ENCODE measurements around the gene CDYL.

The CDYL gene

DNA sequence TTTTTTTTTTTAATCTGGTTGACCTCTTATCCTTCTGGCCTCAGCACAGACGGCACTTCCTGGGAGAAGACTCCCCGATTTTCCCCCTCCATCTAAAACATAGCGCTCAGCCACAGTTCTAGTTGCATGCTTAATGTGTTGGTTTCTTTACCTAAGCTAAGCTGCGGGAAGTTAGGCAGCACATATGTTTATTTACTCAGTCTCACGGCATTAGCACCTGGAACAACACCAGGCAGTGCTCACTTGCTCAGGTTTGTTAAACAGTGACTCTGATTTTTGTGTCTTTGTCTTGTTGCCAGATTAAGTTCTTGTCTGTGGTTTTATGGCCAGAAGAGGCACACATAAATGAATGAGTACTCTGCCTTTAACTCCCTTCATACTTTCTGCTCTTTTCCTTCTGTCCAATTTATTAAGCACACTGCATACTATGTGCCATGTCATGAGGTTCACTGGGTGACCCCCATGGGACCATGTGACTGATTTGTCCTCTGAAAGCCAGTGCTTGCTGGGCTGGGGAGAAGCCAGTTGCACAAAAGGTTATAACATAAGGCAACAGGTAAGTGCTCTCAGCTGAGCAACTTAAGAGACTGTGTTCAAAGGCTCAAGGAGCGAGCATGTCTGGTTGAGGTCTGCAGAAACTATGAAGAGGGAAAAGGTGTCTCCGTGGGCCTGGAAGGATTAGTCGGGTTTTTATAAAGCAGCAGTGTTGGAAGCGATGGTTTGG is 134.0 kb downstream of the CDYL start:
- DNase-seq = no peak

DNA sequence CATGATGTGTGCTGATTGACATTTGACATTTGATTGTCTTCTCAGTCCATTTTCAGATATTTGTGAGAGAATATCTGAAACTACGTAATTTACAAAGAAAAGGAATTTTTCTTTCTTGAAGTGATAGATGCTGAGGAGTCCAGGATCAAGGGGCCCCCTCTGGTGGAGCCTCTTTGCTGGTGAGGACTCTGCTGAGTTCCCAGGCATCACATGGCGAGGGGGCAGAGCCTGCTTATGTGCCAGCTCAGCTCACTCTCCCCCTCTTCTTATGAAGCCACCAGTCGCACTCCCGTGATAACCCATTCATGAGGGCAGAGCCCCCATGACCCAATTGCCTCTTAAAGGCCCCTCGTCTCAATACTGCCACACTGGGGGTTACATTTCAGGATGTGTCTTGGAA is 136.4 kb downstream of the CDYL start:
- no peak for DNase-seq

DNA sequence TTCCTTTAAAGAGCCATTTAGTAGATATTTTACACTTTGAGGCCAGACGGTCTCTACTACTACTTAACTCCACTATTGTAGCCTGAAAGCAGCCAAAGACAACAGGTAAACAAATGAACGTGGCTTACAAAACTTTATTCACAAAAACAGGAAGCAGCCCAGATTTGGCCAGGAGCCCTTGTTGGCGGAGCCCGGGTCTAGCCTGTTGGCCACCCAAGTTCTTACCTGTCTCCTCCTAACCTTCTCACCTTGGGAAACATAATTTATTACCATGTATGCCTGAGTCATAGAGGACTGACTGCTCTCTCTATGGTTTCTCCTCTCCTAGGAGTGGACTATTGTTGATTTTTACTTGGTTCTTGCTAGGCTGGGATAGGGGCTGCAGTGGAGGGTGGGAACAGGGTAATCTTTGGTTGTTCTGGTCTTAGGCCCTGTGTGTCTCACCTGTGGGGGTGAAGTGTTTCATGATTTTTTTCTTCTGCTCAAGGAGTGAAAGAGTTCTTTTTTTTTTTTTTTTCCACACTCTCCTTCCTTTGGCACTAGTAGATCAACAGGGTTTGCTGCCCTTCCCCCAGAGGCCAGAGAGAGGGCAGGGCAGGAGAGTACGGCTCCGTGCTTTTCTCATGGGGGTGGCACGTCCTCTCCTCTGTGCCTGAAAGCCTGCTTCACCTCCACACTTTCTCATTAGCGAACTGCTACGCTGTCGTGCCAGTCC is 137.7 kb downstream of the CDYL start:
- DNase-seq = no peak

DNA sequence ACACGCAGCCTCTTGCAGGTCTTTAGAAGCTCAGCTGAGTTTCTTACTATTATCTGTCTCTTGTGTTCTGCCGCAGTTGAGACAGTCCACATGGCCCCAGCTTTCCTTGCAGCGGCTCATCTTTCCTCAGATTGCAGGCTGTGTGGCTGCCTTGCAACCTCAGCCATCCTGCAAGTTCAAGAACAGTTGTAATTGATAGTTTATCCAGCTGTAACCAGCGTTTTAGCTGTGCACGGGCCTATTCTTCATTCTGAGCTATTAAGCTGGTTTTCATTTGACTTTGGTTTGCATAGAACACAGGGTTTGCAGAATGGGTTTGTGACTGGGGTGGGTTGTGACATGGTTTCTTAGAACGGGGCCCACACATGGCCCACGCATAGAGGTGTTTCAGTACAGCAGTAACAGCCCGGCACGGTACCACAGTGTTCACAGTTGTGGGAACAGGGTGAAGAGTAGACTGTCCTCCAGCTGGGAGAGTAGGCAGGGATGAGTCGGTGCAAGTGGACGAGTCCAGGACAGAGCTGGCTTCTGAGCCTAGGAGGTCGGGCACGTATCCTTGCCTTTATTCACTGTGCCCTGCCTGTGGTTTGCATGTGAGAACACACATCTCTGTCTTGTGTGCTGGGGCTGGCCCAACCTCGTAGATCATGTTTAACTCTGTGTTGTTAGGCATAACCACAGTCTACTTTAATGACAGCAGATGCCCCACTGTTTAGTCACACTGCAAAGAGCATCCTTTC is 138.4 kb downstream of the CDYL start:
- no peak for DNase-seq

DNA sequence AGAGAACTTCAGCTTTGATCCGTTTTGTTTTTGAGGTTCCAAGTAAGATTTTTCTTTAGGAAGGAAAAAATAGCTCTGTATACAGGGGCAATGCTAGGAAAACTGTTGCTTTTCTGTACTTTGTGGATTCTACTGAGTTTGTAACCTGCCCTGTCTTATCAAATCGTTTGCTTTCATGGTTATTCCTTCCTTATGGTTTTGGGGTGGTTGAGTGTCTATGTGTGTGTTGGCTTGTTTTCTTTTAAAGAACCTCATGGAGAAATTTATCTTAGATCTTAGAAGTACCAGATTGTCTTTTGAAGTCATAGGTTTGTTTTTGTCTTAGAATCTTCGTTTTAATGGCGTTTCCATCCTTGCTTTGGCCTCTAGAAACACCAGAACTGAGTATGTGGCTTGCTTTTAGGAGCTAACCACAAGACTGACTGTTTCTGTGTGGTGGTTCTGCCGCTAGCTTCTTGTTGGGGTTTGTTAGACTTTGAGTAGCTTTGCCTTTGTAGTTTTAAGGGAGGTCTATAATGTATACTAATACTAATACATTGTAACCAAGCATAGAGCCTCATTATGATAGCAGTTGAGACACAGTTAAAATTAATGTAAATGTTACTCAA is 140.9 kb downstream of the CDYL start:
- DNase-seq = no peak

DNA sequence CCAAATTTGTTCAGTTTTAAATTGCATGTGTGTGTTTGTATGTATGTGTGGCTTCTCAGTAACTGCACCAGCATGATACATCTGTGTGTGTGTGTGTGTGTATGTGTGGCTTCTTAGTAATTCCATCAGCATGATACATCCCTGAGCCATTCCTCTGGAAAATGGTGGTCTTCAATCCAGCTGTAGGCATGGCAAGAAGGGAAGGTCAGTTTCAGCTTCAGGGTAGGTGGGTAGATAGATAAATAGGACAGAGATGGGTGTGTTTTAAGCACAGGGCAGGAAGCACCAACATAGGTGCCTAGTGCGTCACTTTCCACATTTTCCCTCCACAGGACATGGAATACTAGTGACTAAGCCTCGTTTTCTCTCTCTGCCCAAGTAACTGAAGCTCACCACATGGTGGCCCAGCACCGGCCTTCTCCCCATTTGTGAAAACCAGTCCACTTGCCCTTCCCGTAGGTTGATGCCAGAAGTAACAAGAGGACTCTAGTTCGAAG is 144.8 kb downstream of the CDYL start:
- no peak for DNase-seq

DNA sequence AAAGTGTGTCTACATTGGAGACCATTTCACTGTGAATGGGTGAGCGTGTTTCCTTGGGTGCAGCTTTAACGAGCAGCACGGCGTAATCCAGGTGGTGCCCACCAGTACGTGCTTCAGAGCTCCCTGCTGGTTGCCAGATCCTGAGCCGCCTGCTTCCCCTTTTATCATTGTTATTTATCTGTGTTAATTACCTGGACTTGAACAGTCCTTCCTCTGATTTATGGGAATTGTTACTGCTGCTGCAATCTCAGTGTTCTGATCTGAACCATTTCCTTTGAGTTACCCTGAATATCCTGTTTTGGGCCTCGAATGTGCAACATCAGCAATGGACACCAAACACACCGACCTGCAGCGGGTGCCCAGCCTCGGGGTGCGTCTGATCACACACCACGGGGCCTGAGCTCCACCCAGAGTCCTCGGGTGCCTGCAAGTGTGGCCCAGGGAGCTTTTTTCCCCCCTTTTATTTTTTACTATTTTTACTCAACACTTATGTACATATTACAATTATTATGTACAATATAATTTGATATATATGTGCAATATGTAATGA is 146.4 kb downstream of the CDYL start:
- no peak for DNase-seq

DNA sequence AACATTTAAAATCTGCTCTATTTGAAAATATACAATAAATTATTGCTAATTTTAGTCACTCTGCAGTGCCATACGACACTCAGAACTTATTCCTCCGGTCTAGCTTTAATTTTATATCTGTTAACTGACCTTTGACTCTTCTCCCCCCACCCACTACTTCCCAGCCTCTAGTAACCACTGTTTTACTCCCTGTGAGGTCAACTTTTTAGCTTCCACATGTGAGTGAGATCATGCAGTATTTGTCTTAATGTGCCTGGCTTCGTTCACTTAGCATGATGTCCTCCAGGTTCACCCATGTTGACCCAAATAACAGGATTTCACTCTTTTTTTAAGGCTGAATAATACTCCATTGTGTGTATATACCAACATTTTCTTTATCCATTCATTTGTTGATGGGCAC is 146.9 kb downstream of the CDYL start:
- peak; percentile 34 to 42 for DNase-seq

DNA sequence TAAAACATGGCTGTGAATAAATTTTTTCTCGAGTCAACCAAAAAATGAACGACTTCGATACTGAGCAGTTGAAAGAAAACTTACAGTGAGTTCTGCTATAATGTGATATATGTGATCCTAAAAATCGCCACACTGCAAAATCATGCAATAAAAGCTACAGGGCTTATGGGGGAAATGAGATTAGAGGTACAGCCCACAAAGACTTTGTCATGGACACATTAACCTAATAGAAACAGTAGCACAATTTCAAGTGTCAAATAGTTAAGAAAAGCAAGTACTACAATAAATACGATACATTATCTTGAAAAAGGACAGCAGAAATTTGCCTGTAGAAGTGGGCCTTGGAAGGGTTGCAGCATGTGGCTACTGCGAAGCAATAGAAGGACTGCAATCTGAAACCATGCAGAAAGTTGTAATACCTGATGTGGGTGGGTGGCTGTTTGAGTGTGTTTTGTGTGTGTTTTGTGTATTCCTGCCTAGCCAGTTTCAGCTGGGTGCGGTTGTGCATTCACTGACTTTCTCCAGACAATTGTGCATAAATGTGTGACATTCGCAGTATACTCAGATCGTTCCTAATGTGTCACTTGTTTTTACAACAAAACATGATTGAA is 148.6 kb downstream of the CDYL start:
- DNase-seq = no peak

DNA sequence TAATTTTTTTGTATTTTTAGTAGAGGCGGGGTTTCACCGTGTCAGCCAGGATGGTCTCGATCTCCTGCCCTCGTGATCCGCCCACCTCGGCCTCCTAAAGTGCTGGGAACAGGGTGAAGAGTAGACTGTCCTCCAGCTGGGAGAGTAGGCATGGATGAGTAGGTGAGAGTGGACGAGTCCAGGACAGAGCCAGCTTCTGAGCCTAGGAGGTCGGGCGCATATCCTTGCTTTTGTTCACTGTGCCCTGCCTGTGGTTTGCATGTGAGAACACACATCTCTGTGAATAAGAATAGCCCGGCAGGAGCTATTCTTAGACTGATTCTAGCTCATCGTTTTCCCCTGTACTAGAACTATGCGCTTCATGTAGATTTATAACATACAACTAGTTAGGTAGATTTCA is 149.4 kb downstream of the CDYL start:
- DNase-seq = no peak

DNA sequence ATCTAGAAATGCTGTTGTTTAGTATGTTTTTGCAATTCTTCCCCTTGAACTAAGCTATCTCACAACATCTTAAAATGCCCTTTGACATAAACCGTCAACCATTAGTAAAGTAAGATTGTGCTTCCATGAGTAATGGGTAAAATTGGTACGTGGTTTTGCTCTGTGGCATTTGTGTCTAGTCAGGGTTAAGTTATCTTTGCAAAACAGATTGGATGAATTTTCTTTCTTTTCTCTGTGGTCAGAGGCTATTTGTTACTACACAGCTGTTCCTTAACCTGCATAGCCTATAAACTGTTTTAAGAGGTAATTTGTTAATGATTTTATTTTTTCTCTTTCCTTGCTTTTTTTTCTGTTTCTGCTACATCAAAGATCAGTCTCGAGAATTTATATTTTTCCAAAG is 152.2 kb downstream of the CDYL start:
- no peak for DNase-seq

DNA sequence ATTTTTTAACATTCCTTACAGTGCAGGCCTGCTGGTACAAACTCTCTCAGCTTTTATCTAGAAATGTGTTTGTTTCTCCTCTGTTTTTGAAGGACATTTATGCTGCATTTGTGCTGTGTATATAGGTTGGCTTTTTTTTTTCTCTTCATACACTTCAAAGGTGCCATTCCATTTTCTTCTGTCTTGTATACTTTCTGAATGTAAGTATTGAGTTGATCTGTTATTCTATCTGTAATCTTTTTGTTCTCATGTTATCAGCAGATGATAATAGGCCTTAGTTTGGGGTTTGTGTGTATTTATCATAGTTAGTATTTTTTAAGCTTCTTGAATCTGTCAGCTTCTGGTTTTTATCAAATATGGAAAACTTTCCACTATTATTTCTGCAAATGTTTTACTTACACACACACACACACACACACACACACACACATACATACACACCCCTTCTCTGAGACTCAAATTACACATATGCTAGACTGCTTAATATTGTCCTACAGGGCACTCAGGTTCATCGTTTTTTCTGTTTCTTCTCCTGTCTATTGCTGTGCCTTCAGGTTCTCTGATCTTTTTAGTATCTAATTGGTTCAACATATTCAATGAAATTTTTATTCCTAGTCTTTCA is 153.0 kb downstream of the CDYL start:
- DNase-seq = no peak

DNA sequence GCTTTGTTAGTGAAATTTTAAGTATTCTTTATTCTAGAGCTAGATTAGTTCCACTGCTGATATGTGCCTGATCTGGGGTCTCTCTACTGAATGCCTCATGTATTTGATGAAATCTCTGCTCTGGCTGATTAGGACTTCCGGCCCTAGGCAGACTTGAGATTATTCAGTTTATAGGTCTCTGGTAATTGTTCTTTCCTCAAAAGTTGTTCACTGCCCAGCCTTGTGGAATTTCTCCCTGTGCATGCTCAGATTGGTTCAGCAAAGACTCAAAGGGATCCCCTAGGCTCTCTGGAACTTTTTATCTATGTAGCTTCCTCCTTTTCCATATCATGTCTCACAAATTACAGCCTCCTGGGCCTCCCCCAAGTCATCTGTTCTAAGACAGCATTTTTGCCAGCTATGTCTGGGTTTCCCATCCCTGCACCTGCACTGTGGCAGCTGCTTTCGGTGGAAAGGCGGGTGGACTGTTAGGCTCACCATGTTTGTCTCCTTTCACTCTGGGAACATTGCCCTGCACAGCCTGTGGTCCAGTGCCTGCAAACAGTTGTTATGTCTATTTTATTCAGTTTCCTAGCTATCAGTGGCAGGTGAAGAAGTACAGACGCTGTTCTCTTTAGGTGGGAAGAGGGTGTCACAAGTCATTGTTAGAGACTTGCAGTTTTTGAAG is 154.0 kb downstream of the CDYL start:
- no peak for DNase-seq

DNA sequence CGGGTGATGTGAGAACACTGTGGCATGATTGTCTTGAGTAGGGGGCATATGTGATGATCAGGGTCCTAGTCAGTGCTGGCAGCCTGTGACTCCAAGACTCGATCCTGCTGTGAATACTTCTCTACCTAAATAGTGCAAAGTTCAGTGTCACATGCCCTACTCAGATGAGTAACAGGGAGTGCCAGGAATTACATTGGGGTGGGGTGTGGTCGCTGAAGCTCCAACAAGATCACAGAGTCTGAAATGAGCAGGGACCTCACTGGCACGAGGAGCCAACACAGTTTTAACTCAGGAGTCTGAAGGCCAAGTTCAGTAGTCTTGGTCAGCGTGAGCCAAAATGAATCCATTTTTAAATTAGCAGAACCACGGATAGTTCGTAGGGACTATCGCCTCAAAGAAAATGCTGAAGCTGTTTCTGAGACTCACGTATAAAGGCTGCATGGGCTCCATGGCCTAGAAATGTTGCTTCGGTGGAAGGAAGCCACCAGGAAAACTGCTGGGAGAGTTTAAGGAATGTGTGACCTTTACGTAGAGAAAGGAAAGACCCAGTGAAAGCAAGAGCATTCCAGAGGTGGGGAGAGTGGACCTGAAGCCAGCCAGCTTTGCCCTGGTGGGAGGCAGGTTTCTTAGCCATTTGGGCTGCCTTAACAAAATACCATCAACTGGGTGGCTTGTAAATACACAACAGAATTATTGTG is 155.5 kb downstream of the CDYL start:
- no peak for DNase-seq

DNA sequence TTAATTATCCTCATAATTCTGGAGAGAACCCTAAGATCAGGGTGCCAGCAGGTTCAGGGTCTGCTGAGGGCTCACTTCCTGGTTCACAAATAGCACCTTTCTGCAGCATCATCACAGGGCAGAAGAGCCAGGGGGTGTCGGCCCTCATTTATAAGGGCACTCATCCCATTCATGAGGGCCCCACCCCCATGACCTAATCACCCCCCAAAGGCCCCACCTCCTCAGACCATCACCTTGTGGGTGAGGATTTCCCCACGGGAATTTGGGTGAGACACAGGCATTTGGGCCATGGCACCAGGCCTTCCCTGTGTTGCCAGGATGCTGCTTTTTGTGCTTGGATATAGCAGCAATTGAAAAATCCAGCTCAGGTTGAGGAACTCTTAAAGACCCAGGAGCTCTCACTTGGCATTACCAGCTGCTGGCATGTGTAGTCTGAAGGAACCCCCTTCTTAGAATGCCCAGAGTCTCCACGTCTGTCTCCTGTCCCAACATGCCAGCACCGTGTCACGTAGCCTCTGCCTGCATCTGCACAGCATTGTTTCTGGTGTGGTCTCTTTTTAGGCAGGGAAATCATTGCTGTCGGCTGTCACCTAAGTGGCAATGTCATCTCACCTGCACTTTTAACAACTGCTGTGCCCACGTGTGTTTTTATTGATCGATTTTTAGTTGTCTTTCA is 156.2 kb downstream of the CDYL start:
- no peak for DNase-seq

DNA sequence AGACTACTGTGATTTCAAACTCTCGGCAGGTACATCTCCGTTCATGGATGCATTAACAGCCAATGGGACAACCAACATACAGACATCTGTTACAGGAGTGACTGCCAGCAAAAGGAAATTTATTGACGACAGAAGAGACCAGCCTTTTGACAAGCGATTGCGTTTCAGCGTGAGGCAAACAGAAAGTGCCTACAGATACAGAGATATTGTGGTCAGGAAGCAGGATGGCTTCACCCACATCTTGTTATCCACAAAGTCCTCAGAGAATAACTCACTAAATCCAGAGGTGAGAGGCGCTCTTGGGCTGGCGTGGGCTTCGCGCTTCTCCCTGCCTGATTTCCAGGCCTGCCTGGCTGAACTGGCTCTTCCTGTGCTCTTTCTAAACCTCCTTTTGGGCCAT is 159.3 kb downstream of the CDYL start:
- DNase-seq = no peak

DNA sequence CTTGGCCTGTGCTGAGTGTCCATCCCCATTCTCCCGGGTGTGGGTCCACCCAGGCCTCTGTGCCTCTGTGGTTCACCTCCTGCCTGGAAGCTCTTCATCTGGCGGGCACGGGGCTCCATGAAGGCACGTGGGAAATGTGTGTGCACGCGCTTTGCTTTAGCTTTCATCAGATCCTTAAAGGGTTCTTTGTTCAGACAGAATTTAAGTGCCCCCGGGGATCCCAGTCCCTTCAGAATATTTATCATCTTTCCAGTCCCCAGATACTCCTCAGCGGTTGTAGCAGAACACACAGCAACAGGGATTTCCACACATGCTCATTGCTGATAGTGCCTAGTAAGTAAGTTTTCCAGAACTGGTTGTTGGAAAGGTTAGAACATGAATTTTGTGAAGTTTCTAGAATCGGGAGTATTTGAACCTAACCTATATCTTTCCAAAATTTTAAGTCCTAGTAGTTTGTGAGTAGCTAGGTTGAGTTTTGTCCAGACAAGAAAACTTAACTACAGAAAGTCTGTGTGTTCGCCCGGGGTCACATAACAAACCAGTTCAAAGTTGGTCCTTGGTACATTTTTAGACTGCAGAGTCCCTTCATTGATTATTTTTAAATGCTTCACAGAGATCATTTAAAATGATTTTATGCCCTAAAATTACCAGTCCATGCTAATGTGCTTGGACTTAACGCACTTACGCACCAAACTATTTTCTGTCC is 159.9 kb downstream of the CDYL start:
- no peak for DNase-seq

DNA sequence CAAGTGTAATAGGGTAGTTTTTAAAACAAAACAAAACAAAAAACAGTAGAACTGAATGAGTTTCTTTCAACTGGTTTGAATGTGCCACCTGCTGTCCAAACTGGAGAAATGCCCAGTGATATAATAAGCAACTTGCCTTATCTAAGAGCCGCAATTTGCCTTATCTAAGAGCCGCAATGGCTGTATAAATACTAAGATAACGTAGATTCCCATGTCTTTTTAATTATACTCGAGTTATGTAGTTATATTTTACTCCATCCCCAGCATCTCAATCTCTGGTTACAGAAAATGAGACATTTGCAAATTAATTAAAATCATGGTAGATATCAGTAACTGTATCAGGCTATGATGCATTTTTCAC is 160.5 kb downstream of the CDYL start:
- peak; percentile 41 to 51 for DNase-seq

DNA sequence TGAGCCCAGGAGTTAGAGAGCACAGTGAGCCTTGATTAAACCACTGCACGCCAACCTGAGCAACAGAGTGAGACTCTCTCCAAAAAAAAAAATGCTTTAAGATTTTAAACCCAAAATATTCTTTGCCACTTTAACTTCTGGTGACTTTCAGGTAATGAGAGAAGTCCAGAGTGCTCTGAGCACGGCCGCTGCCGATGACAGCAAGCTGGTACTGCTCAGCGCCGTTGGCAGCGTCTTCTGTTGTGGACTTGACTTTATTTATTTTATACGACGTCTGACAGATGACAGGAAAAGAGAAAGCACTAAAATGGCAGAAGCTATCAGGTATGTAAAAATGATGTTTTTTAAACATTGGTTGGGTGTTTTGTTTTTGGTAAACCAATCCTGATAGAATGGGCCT is 161.2 kb downstream of the CDYL start:
- DNase-seq = no peak

DNA sequence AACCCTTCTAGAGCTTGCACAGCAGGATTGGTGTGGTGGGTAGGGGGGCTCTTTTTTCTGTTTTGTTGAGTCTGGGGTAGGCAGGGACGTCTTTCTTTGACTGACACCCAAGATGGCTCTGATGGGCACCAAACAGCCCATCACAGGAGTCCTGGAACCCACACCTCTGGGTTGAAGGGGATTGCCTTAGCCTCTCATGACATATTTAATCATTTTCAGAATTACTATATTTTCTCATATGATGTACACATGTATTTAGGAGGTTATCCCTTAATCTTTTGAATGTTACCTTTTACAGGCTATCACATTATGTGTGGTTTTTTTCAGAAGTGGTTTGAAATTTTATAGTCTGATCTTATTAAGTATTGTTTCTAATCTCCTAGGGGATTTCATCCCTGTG is 163.0 kb downstream of the CDYL start:
- no peak for DNase-seq
